Hematopoietic multipotent progenitor cell treated with erythropoietin and hydrocortisone succinate and interleukin-3 and kit ligand, for 8 days (in vitro differentiated cells): Measurements from ENCODE around the gene FBXL2.

Source experiments
- DNase-seq: peaks from one replicate; pipeline ENCODE4 v3.0.0-alpha.2; 2015

FBXL2 gene

GRCh38 chr3:33430571-33430970 is 153.3 kb downstream of the FBXL2 start:
- no peak for DNase-seq

GRCh38 chr3:33433843-33434242 is 156.6 kb downstream of the FBXL2 start:
- no peak for DNase-seq
